Adrenal gland (tissue), 5 donors: ENCODE data around the gene TOX3.

ENCODE experiments used
- POLR2A ChIP-seq, 2 donors: fragments of 450-650 bp; IDR thresholded peaks; one replicate each; pipeline ENCODE4 v1.6.1; 2017; ENCODE audit warnings: antibody characterized with exemption in 2 of 2, mild to moderate bottlenecking in 2 of 2, moderate library complexity in 1 of 2
- TF ChIP-seq, protein P1 (sequence below), 6 experiments: fragments of 450-650 bp in 4 of 6; fragments of 200-600 bp in 2 of 6; sonication (generic) in 1 of 6; IDR thresholded peaks; 1 replicate in 5 of 6; 2 replicates in 1 of 6; pipeline versions ENCODE4 v1.5.1 to v1.8.0; 2016 to 2021; ENCODE audit warnings: antibody characterized with exemption in 6 of 6, mild to moderate bottlenecking in 2 of 6, moderate library complexity in 1 of 6
- donor health status: DM: no; HTN: no; CAD: no.

DNA sequence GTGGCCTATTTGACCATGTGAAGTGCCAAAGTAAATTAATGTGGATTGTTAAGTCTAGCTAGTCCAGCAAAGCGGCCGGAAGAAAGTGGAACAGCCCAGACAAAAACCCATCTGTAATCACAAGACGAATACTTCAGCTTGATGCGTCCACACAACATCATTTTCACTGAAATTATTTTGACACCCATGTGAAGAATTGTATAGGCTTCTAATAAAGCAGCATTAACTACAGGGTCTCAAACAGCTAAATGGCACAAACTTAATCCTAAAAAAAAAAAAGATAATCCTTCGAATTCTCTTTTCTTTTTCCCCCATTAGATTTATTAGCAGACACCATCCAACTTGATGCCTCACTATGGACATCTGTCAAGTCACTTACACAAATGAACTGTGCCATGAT lies 73.8 kb downstream of the TOX3 start:
- TF ChIP-seq, protein P1, sequence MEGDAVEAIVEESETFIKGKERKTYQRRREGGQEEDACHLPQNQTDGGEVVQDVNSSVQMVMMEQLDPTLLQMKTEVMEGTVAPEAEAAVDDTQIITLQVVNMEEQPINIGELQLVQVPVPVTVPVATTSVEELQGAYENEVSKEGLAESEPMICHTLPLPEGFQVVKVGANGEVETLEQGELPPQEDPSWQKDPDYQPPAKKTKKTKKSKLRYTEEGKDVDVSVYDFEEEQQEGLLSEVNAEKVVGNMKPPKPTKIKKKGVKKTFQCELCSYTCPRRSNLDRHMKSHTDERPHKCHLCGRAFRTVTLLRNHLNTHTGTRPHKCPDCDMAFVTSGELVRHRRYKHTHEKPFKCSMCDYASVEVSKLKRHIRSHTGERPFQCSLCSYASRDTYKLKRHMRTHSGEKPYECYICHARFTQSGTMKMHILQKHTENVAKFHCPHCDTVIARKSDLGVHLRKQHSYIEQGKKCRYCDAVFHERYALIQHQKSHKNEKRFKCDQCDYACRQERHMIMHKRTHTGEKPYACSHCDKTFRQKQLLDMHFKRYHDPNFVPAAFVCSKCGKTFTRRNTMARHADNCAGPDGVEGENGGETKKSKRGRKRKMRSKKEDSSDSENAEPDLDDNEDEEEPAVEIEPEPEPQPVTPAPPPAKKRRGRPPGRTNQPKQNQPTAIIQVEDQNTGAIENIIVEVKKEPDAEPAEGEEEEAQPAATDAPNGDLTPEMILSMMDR (IDR thresholded peaks at IDR 0.05) = no peak
- TF ChIP-seq POLR2A (IDR thresholded peaks at IDR 0.05) = no peak
